HG03039 (cell line): ENCODE data around the gene STRBP.

Experiments
- ATAC-seq: cut with Tn5 transposase; IDR thresholded peaks from one replicate; pipeline ENCODE4 v1.9.1; 2021; ENCODE audit warnings: mild to moderate bottlenecking, moderate library complexity; ENCODE audit not compliant: unreplicated experiment

Gene STRBP

GRCh38 chr9:123138163-123138562, 130.2 kb downstream of the STRBP start:
- no peak for ATAC-seq

- no peak for ATAC-seq
Observed at GRCh38 chr9:123135430-123135829, 133.0 kb downstream of the STRBP start.

DNA sequence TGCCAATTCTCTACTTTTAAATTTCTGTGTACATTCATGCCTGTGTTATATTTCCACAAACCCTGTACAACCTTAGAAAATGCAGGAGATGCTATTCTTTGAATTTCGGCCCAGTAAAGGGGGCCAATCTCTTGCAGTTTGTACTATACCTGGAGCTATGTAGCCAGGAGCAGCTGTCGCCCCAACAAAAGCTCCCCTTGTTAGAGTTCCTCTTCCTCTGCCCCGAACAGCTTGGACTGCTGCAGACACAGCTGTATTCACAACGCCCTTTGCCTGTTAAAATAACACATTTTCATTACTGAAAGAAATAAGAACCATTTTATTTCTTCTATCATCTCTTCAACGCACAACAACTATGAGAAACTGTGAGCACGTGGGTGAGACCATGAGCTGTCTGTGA, 135.7 kb downstream of the STRBP start:
- no peak for ATAC-seq

GRCh38 chr9:123131993-123132392, 136.4 kb downstream of the STRBP start:
- ATAC-seq = no peak

DNA sequence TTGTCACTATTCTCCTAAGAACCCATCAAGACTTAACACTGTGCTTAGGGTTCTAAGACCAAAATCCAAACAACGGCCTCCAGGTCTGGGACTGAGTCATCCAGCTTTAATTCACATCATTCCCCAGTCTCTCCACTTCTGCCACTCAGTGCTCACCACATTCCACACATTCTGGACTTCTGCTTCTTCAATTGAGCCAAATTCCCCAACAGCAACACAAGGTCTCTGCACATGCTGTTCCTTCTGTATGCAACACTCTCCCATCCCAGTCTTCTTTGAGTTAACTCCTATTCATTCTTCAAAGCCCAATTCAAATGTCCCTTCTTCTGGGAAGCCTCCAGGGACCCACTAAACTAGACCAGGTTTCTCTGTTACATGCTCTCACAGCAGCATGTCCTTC, 137.1 kb downstream of the STRBP start:
- no peak for ATAC-seq

DNA sequence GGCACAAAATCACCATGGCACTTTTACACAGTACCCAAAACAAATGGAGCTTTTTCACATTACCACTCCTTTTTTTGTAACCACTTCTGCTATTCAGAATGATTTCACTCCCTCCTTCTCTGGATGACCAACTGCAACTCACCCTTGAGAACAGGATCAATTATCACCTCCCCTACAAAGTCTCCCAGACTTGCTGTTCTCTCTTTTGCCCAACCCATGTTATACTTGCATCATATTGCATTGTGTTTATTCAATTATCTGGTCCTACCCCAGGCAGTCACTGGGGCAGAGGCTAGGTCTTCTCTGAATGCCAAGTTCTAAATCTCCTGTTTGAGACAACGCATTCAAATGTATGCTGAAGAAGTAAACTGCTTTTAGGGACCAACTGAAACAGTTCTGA, 139.0 kb downstream of the STRBP start:
- ATAC-seq = no peak

GRCh38 chr9:123128591-123128990, 139.8 kb downstream of the STRBP start:
- ATAC-seq = no peak

- ATAC-seq = no peak
Observed at GRCh38 chr9:123127512-123128075, 140.8 kb downstream of the STRBP start.

- no peak for ATAC-seq
Observed at GRCh38 chr9:123121457-123121856, 146.9 kb downstream of the STRBP start.

- ATAC-seq = no peak
Observed at GRCh38 chr9:123120953-123121352, 147.4 kb downstream of the STRBP start.

DNA sequence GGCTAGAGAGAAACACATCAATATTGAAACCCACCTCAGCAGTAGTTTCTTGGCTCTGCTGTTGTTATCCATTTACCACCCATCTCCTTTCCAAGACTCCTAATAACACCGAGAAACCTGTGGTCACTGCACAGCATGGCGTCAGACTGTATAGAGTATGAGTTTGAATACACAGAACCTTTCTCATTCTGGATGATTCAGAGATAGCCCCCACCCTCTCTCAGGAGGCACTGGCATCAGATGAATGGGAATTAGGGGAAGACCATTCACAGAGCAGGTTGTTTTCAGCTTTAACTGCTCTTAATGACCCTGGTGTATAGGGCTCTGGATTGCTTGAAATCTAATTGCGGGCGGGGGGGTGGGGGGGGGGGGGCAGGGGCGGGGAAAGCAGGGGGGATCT, 148.3 kb downstream of the STRBP start:
- ATAC-seq = no peak

GRCh38 chr9:123119566-123119965, 148.8 kb downstream of the STRBP start:
- ATAC-seq = no peak

DNA sequence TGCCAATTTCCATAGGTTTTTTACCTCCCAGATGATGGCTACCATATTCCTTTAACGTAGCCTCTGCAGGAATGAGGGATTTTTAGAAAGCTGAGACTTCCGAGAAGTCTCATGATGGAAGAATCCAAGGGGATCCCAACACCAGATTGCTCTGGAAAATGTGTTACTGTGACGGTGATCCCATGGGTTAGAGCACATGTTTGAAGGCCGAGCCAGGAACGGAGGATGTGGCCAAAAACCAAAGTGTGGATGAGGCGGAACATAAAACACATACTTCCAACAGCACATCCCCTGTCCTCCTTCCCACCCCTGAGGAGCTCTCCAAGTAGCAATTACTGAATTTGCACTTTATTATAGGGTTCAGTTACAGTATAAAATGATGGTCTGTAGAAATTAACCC, 152.3 kb downstream of the STRBP start:
- no peak for ATAC-seq

- ATAC-seq = no peak
Observed at GRCh38 chr9:123115146-123115913, 153.1 kb downstream of the STRBP start.

DNA sequence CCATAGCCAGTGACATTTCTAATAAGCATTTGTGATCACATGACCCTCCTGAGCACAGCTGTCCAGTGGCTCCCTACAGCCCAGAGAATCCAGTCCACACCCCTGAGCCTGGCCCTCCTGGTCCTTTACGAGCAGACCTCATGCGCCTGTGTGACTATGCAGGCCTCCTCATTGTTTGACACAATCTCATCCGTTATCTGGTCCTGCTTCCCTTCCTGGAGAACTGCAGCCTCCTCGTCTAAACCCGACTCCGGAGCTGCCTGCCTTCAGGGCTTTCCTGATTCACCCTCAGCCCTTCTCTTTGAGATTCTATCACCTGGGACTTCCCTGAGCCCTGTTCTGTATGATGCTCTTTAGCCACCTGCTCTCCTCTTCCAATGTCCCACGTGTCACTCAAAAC, 155.2 kb downstream of the STRBP start:
- ATAC-seq = no peak

- ATAC-seq = no peak
Observed at GRCh38 chr9:123112015-123112975, 156.1 kb downstream of the STRBP start.

- ATAC-seq = no peak
Observed at GRCh38 chr9:123111427-123112014, 156.9 kb downstream of the STRBP start.

GRCh38 chr9:123109540-123110279, 158.7 kb downstream of the STRBP start:
- ATAC-seq = no peak

DNA sequence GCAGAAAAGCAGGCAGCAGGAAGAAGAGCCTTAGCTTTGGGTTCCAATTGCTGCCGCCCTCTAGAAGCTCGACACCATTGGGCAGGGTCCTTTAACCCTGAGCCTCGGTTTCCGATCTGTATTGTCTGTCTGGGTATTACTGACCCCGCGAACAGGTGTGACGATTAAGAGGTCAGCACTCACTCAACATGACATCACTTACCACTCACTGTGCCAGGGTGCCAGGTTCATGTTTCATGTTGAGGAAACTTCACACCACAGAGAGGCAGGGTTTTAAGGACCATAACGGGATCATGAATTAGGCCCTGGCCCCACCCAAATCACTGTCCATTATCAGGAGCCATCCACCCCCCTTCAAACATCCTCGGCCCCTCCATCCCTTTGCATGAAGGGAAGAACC, 159.4 kb downstream of the STRBP start:
- ATAC-seq = no peak

GRCh38 chr9:123107639-123108285, 160.6 kb downstream of the STRBP start:
- ATAC-seq = no peak
